Mucosa of descending colon (tissue), 3 donors: ENCODE results near the gene ZNF532. TPM values are rescaled to one million over a fixed set of nuclear protein-coding genes. Genes with fewer than 3 reads are reported as not detected.

Experiments used
- ATAC-seq: fragments of 200-7000 bp; cut with Tn5 transposase; one replicate; pipeline ENCODE4 v1.9.1; 2020; ENCODE audit warnings: mild to moderate bottlenecking, moderate library complexity
- DNase-seq, 3 donors: peaks; one replicate each; pipeline ENCODE4 v3.0.0-alpha.2; 2020
- H3K36me3 ChIP-seq: fragments of 200-600 bp; one replicate; pipeline ENCODE4 v1.8.0; 2021; ENCODE audit warnings: low read depth, mild to moderate bottlenecking
- H3K4me1 ChIP-seq: fragments of 200-600 bp; one replicate; pipeline ENCODE4 v1.8.0; 2021; ENCODE audit warnings: low read depth, mild to moderate bottlenecking
- H3K4me3 ChIP-seq: fragments of 200-600 bp; one replicate; pipeline ENCODE4 v1.8.0; 2021; ENCODE audit warnings: mild to moderate bottlenecking
- H3K9me3 ChIP-seq: fragments of 200-600 bp; one replicate; pipeline ENCODE4 v1.8.0; 2021; ENCODE audit warnings: mild to moderate bottlenecking
- CTCF ChIP-seq: fragments of 200-600 bp; IDR thresholded peaks from one replicate; pipeline ENCODE4 v1.8.0; 2022; ENCODE audit warnings: antibody characterized with exemption, mild to moderate bottlenecking
- intact Hi-C, 2 donors: fragments of 100-400 bp; cut with DNase I in 1 of 2; cut with micrococcal nuclease in 1 of 2; formaldehyde crosslinking; loops; one replicate each; pipeline versions ENCODE4 v1.11.0 to v1.11.1; 2022; cut with DNase I, micrococcal nuclease
- total RNA-seq, 3 donors: library from RNA; stranded (reverse); fragmentation: NEBNext Ultra II Directional in 2 of 3; extraction: Animal tissue kit (Norgen Biotek cat#: 25700) in 2 of 3; gene quantifications; one replicate each; pipeline versions ENCODE4 v1.2.1 to v1.2.4, GENCODE V29; 2021 to 2023
- donor health status: DM: no; HTN: no; CAD: no; lungs with moderate emphysema.
- donor health status: DM: no; HTN: no; CAD: no.
- donor health status: DM: no; HTN: yes; CAD: no.

The ZNF532 gene
- total RNA-seq, 3 donors from 2014 or later: 11.2 to 104 (median 16.3) TPM

DNA sequence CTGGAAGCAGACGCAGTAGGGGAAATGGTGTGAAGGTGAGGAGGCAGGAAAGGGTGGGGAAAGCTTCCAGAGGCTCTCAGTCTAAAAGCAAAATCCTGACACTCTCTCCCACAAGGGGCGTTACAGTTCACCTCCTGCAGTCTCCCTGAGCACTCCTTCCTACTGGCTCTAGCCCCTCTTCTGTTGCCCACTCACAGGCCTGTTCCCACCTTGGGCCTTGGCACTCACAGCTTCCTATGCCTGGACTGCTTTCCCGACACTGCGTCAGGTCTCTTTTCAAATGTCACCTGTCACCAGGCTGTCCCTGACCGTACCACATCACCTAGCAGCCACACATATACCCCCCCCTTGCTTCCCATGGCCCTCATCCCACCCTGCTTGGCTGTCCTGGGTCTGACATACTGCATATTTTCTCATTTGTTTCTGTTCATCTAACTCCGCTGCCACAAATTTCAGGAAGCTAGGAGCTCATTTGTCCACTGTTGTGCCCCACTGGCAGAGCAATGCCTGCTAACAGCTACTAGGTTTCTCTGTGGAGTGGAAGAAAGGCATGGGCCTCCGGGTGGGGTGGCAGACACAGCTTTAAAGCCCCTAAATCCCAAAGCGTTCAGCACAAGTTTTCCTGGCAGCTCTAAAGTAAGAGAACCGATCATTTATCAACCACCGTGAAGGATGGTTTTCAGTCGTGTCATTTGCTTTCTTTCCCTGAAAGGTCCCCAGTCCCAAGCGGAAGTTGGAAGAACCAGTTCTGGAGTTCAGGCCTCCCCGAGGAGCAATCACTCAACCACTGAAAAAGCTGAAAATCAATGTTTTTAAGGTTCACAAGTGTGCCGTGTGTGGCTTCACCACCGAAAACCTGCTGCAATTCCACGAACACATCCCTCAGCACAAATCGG lies 118.8 kb downstream of the ZNF532 start:
- TF ChIP-seq CTCF: no peak
- ATAC-seq (no peak), DNase-seq (no peak)
- Histone ChIP-seq H3K36me3 (no peaks in the 10 kb centered on the region), H3K4me3 (no peak overlapping the region), H3K9me3 (no peaks in the 10 kb centered on the region), H3K4me1 (no peaks in the 10 kb centered on the region)
- intact Hi-C loops: no loop called here

DNA sequence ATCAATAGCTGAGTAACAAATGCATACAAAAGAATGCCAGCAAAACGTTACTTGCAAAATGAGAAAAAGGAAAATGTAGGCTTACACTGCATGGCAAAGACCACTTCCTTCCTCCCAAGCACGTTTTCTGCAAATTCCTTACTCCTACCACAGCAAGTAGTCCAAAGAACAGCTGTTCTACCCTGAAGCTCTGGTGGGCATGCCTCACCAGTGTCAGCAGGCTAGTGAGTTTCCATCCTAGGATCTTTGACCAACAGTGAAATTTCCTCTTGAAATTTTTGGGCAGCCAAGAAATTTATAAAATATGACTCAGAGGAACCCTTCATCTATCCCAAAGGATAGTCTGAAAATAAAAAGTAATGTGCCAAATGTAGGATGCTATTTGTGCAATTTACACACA lies 123.9 kb downstream of the ZNF532 start:
- no peak overlapping the region for H3K4me3 ChIP-seq
- no peaks in the 10 kb centered on the region for H3K36me3 ChIP-seq
- TF ChIP-seq CTCF: no peak
- intact Hi-C loops: no loop called here
- H3K4me1 ChIP-seq: no peaks in the 10 kb centered on the region
- DNase-seq (no peak), ATAC-seq (no peak)
- H3K9me3 ChIP-seq: no peaks in the 10 kb centered on the region

DNA sequence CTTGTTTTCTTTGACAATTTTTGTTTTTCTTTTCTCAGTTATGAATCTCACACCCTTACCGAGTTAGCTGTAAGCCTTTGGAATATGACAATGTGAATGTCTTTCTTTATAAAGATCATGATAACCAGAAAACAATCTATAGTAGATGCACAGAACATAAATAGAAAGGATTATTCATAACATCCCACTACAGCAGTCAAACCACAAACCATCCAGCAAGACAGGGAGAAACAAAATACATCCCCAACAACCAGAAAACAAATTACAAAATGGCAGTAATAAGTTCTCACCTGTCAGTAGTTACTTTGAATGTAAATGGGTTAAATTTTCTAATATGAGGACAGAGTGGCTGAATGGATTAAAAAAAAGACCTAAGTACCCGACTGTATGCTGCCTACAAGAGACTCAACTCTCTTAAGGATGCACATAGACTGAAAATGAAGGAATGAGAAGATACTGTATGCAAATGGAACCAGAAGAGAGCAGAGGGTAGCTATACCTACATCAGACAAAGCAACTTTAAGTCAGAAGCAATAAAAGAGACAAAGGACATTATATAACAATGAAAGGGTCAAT lies 124.6 kb downstream of the ZNF532 start:
- ATAC-seq: no peak
- Histone ChIP-seq H3K9me3 (no peaks in the 10 kb centered on the region), H3K36me3 (no peaks in the 10 kb centered on the region), H3K4me3 (no peak overlapping the region), H3K4me1 (no peaks in the 10 kb centered on the region)
- DNase-seq: no peak
- no peak for TF ChIP-seq CTCF
- intact Hi-C loops: no loop called here

GRCh38 chr18:58990720-58991119 lies 126.0 kb downstream of the ZNF532 start:
- Histone ChIP-seq H3K36me3 (no peaks in the 10 kb centered on the region), H3K9me3 (no peaks in the 10 kb centered on the region), H3K4me1 (no peaks in the 10 kb centered on the region), H3K4me3 (no peak overlapping the region)
- DNase-seq (no peak), ATAC-seq (no peak)
- intact Hi-C loops: no loop called here
- TF ChIP-seq CTCF: no peak

- ATAC-seq: no peak
- intact Hi-C loops: no loop called here
- no peak for TF ChIP-seq CTCF
Observed at GRCh38 chr18:58991167-58991798, 126.6 kb downstream of the ZNF532 start.

More at GRCh38 chr18:58991167-58991798, 126.6 kb downstream of the ZNF532 start:
- Histone ChIP-seq H3K4me3 (no peak overlapping the region), H3K36me3 (no peaks in the 10 kb centered on the region), H3K4me1 (no peaks in the 10 kb centered on the region), H3K9me3 (no peaks in the 10 kb centered on the region)
- DNase-seq: no peak
